ENCODE data around the gene APOM.

The APOM gene

DNA sequence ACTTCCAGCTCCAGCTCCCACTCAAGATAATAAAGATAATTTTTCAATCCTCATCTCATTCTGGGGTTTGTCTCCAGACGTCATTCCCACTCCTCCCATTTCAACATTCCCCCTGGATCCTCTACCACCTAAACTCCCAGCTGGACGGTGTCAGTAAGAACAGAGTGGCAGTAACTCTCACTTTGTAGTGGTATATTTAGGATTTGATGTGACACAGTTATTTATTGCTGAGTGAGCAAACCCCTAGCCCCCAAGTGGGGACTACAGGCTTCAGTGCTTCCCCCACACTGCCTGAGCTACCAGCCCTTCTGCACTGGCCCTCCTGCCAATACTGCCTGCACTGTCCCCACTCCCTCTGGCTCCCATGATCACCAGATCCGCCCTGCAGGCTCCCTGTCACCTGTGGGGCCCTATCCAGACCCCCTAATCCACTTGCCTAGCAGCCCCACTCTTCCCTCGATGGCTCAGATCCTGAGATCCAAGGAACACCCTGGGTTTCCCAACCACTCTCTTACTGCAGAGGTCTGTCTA lies 2.5 kb downstream of the APOM start:
- no peak for DNase-seq (ENCODE audit: low spot score)

GRCh38 chr6:31658983-31659648 lies 3.4 kb downstream of the APOM start:
- DNase-seq (ENCODE audit: low spot score): no peak

DNA sequence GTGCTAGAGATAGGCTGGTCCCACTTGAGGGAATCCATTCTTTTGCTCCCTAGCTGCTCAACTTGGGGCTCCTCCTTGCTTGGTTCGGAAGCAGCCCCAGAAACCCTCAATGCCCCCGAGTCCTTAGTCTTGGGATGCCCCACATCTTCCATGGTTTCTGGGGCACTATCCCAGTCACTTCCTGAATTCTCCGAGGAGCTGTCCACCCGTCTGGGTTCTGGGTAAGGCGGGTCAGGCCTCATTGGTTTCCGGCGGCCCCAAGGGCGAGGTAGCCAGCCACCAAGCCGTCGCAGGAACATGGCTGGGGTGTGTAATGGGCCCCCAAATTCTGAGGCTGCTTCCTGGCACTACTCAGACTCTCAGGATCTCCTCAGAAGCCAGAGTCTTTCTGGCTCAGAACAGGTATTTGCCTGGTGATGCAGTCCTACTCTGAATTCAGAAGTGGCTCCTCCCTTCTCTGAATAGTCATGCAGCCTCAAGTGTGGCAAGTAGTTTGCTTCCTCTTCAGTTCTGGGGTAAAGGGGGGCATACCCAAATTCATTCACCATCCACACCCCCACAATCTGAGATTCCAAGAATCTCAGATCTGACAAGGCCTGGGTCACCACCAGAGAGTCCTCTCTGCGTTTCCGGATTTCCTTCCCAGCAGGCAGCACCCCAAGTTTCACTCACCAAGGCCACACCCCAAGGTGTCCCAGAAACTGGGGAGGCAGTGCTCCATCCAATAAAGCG lies 4.1 kb downstream of the APOM start:
- peak; percentile 49 for DNase-seq (ENCODE audit: low spot score)

DNA sequence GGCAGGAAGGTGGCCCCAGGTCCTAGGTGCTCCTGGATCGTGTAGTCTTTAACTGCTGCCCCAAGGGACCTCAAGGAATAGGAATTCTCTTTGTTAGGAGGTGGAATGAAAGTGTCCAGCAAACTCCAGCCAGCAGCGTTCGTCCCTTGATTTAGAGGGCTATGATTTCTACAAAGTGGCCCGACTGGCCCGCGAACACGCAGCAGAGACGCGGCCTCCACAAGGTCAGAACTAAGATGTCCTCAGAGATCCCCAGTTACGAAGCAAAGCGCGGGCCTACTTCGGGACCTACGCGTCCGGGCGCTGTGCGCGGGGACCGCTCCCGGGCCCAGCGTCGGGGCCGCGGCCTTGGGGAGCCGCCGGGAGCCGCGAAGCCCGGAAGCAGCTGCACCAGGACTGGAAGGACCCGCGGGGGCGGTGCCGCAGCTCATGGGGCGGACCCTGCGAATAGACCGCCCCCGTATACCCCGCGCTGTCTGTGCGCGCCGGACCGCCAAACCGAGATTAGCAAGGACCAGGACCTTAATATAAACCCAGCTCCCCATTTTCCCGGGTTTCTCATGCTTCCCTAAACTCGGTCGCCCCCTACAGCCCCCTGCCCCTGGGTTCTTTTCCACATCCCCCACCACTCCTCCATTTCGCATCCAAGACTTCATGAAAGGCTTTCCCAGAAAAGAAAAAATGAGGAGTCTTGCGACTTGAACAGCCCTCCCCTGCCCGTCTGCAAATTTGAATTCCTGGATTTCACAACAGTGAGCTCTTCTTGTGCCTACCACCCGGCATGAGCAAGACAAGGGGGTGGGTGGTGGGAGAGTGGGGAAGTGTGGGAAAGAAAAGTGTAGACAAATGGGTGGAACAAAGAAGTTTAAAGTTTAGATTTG lies 4.9 kb downstream of the APOM start, which contains the start of gene C6orf47:
Gene C6orf47 (minus strand): TSS at position 398 of the 881 bp plus-strand sequence. CDS start 831 bp downstream, outside the sequence.
- peak; percentile 92 for DNase-seq (ENCODE audit: low spot score)

DNA sequence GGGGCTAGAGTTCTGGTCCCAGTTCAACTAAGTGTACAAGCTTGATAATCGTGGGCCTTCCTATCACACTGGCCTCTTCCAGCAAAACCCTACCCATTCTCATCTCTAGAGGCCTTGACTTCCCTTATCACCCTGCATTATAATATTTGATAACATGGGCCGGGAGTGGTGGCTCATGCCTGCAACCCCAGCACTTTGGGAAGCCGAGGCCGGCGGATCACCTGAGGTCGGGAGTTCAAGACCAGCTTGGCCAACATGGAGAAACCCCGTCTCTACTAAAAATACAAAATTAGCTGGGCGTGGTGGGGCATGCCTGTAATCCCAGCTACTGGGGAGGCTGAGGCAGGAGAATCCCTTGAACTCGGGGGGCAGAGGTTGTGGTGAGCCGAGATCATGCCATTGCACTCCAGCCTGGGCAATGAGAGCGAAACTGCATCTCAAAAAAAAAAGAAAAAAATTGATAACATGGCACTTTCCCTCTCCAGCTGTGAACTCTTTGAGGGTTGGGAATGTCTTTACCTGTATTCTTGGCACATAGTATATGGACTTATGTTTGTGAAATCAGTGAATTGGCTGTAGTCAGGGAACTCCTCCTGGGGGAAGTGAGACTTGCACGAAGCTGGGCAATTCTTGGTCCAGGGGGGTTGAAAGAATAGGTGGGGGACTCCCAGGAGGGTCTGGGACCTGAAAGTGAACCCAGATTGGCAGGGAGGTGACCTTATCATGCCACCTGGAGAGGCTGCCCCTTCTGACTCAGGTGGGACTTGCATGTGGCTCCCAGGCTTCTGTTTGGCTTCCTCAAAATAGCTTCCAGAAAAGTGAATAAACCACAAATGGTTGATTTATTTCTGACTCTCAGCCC lies 5.8 kb downstream of the APOM start:
- DNase-seq (ENCODE audit: low spot score): no peak

DNA sequence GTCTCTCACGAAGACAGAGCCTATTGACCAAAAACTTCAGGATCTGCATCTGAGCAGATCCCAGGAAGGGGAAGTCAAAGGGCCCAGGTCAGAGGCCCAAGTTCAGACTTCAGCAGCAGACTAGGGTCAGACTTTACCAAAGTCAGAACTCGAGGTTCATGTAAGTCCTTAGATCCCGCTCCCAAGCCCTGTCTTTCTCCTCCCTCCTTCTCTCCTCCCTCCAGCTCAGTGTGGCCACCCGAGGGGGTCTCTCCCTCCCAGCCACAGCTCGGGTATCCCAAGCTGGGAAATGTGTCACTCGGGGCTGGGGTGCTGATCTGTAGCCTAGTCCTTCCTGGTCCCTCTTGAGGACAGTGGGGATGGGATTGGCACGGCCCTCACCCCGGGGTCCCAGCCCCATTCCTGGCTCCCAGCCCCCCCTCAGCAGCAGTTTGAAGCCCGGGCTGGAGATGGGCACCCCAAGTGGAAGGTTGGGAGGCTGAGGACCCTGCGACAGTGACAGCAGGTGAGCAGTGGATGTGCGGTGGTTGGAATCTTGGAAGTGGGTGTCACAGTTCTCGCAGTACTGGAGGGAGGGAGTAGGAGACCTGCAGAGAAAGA lies 6.5 kb downstream of the APOM start:
- DNase-seq (ENCODE audit: low spot score): no peak

GRCh38 chr6:31663126-31663960 lies 7.6 kb downstream of the APOM start:
- no peak for DNase-seq (ENCODE audit: low spot score)

DNA sequence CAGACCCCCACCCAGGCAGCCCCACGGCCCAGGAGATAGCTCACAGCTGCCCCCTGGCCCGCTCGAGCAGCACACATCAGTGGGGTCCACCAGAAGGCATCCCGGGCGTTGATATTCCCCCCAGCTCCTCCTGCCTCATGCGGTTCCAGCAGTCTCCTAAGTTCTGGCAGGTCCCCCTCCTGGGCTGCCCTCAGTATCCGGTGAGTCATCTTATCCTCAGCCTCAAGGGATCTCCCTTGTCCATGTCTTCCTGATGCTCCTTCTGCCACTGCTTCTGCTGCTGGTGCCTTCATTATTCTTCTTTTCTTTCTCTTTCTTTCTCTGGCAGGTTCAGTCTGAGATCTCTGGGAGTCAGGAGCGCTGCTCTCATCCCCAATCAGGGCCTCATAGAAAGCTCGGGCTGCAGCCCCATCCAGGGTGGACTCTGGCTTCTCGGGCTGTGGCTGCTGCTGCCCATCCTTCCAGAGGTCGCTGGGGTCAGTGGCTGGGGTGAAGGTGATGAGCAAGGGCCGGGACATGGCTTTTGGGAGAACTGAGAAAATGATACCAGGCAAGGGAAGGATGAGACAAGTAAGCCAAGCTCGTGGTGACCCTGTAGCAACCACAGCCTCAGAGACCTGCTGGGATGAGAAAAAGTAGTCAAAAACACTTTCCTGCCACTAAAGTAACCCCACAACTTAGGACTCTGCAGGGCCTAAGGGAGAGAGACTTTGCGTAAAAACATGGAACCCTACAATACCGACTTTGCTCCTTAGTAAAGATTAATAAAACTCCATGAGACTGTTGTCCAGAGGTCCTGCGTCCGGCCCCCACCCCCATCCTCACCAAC lies 8.5 kb downstream of the APOM start:
- peak; percentile 73 for DNase-seq (ENCODE audit: low spot score)

DNA sequence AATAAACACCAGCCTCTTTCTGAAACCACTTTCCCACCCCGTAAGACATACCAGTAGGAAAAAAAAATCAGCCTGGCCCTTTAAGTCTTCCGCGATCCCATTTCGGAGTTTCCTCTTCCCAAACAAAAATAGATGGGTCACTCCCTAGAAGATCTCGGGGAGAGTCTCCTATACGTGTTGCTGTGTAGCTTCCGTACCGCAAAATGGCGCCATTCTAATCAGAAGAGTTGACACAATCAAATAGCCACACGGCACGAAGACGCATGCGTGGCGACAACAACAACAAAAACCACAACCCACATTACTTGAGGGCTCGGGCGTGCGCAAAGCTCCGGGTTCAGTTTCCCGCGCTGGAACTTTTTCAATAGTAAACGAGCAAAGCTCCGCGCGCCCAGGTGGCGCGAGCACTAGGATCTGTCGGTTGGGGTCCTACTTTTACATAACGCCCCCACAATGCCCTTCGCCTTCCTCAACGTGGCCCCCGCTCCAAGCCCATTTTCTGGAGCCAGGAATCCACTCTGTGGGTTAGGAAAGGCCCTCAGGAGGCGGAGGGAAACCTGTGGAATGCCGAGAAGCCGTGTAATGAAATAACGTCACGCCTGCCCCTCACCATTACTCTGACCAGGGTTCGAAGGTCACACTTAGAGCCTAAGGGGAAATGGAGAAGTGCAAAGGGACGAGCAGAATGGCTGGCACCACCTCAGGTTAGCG lies 9.3 kb downstream of the APOM start, which contains the start of gene GPANK1:
Gene GPANK1 (minus strand): TSS at position 208 of the 711 bp plus-strand sequence. CDS start 519 bp downstream, outside the sequence.
- peak; percentile 83 for DNase-seq (ENCODE audit: low spot score)

DNA sequence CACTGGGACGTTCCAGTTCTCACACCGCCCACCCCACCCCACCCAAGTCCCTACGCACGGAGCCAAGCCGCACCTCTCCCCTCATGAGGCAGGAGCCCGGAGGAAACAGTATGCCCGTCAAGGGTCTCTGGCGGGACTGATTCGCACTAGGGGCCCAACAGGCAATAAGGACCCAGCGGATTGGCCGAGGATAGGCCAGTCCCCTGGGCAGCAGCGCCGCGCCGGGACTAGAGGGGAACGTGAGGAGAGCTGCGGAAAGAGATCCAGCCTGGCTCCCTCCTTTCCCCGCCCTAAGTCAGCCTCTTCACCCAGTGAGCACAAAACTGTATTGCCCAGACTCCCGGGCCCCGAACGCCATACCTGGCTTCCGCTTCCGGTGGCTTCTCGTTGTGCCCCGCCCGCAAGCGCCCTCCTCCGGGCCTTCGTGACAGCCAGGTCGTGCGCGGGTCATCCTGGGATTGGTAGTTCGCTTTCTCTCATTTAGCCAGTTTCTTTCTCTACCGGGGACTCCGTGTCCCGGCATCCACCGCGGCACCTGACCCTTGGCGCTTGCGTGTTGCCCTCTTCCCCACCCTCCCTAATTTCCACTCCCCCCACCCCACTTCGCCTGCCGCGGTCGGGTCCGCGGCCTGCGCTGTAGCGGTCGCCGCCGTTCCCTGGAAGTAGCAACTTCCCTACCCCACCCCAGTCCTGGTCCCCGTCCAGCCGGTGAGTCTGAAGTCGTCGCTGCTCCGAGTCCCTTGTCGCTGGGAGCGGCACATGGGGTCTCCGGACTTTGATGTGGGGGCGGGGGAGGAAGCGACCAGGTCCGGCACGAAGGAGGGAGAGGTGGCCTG lies 10.0 kb downstream of the APOM start, which contains the start of gene CSNK2B:
Gene CSNK2B (plus strand): TSS at position 580 of the 836 bp plus-strand sequence. CDS start 752 bp downstream, outside the sequence.
- DNase-seq (ENCODE audit: low spot score): peak; percentile 97

- DNase-seq (ENCODE audit: low spot score): peak; percentile 32
Observed at GRCh38 chr6:31666337-31666965, 10.8 kb downstream of the APOM start.

- no peak for DNase-seq (ENCODE audit: low spot score)
Observed at GRCh38 chr6:31669676-31670075, 14.0 kb downstream of the APOM start, which contains the start of gene LY6G5B. Gene LY6G5B, plus strand, starts transcription at chr6:31669976. Its CDS starts 975 bp downstream, at chr6:31670951.

DNA sequence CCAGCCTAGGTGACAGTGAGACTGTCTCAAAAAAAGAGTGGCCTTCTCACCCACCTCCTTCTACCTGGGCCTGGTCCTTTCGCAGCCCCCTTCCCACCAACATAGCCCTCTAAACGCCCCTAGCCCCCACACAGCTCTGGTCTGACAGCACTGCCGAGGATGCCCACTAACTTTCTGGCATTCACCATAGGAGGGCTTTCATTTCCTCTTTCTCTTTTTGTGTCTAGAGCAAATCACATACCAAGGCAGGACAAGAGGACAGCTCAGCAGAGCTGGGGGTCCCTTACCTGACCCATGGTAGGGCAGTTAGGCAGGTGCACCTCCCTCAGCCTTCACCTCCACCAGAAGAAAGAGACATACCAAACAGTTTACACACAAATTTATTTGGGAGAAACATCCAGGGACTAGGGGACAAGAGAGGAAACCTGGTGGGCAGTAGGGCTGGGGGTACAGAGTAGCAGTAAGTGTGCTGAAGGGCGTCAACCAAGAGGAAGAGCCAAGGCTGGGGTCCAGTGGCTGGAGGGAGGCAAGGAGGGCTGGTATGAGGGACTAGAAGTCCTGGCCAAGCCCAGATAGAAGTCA lies 20.7 kb downstream of the APOM start:
- no peak for DNase-seq (ENCODE audit: low spot score)

DNA sequence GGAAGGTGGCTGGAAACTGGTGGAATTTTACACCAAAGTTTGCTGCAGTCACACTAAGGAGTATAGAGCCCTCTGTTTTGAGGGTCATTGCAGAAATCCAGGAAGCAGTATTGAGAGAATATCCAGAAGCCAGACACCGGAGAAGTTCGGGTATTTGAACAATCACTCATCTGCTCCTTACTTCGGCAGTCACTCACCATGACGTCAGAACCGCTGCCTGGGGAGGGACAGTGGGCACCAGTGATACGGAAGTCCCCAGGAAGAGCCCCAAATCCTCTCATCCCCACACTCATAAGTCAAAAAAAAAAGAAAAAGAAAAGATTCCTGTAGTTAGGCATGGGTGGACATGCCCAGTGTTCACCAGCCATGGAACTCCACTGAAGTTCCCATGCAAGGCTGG lies 21.2 kb downstream of the APOM start:
- DNase-seq (ENCODE audit: low spot score): no peak

DNA sequence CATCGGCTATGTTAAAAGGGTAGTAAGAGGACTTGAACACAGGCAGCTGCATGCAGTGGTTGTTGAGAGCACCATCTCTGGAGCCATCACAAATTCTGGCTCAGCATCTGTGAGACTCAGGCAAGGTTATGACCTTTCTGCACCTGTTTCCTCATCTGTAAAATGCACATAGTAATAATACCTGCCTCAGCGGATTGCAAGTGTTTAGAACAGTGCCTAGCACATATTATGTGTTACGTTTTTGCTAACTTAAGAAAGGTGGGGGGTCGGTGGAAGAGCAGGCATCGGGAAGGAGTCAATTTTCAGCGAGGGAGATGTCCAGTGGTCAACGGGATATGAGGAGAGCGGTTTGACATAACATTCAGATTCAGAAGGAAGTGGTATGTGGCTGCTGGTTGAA lies 22.3 kb downstream of the APOM start:
- DNase-seq (ENCODE audit: low spot score): no peak
